SK-N-SH (cell line): ENCODE measurements around the gene ASB3.

Experiments
- EZH2phosphoT487 ChIP-seq: fragments of 200-600 bp; sonication (generic); IDR thresholded peaks from 2 replicates; pipeline ENCODE4 v1.6.1; 2017; ENCODE audit warnings: low read depth, mixed run types, mild to moderate bottlenecking, antibody characterized with exemption, moderate library complexity, borderline replicate concordance
- FOXM1 ChIP-seq: IDR thresholded peaks from 2 replicates; pipeline ENCODE4 v1.4.0; 2012; ENCODE audit warnings: low read depth, mild to moderate bottlenecking
- PBX3 ChIP-seq: IDR thresholded peaks from 2 replicates; pipeline ENCODE4; 2012
- TCF12 ChIP-seq: IDR thresholded peaks from 2 replicates; pipeline ENCODE4 v1.4.0; 2012
- TF ChIP-seq, protein P1 (sequence below): fragments of 200-600 bp; sonication (generic); IDR thresholded peaks from 2 replicates; pipeline ENCODE4 v1.6.1; 2017; ENCODE audit warnings: antibody characterized with exemption, mild to moderate bottlenecking, moderate library complexity

GRCh38 chr2:53750041-53750768, 36.5 kb downstream of the ASB3 start:
- no peak for TF ChIP-seq PBX3
- TF ChIP-seq, protein P1, sequence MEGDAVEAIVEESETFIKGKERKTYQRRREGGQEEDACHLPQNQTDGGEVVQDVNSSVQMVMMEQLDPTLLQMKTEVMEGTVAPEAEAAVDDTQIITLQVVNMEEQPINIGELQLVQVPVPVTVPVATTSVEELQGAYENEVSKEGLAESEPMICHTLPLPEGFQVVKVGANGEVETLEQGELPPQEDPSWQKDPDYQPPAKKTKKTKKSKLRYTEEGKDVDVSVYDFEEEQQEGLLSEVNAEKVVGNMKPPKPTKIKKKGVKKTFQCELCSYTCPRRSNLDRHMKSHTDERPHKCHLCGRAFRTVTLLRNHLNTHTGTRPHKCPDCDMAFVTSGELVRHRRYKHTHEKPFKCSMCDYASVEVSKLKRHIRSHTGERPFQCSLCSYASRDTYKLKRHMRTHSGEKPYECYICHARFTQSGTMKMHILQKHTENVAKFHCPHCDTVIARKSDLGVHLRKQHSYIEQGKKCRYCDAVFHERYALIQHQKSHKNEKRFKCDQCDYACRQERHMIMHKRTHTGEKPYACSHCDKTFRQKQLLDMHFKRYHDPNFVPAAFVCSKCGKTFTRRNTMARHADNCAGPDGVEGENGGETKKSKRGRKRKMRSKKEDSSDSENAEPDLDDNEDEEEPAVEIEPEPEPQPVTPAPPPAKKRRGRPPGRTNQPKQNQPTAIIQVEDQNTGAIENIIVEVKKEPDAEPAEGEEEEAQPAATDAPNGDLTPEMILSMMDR = no peak
- no peak for TF ChIP-seq EZH2phosphoT487
- no peak for TF ChIP-seq FOXM1
- no peak for TF ChIP-seq TCF12
